PC-9 (cell line): Measurements from ENCODE around the gene CD99. TPM values are rescaled to one million over a fixed set of nuclear protein-coding genes. Genes with fewer than 3 reads are reported as not detected.
A peak's percentile ranks its signal among the peaks of the same experiment; 100 is the strongest.

Source experiments
- Bru-seq: library from RNA; stranded (reverse); fragments of 400-500 nt; gene quantifications from one replicate; lab custom pipeline; 2021; lab: Mats Ljungman, UMichigan
- BruChase-seq, 2 experiments: library from RNA; stranded (reverse); fragments of 400-500 nt; gene quantifications; one replicate each; lab custom pipeline; 2021; lab: Mats Ljungman, UMichigan
- BruUV-seq: library from RNA; stranded (reverse); fragments of 400-500 nt; replicated peaks from 2 replicates; lab custom pipeline; 2021; lab: Mats Ljungman, UMichigan
- CTCF ChIA-PET: fragments of 300-600 bp; sonication (Branson Sonifier 250); formaldehyde crosslinking; loops from one replicate; lab custom pipeline; 2022; ENCODE audit warnings: antibody characterized with exemption; lab: Charles Lee
- POLR2A ChIA-PET: fragments of 300-600 bp; sonication (Branson Sonifier 250); formaldehyde crosslinking; loops from one replicate; lab custom pipeline; 2022; ENCODE audit warnings: antibody characterized with exemption; ENCODE audit not compliant: unreplicated experiment; lab: Charles Lee
- DNase-seq, 2 experiments: peaks; one replicate each; pipeline versions ENCODE4 v3.0.0 to v3.0.0-alpha.2; 2015 to 2022; ENCODE audit warnings: mixed read lengths in 1 of 2
- H2AFZ ChIP-seq: fragments of 200-600 bp; sonication (generic); 2 replicates; pipeline ENCODE4 v1.8.1; 2017; ENCODE audit warnings: antibody characterized with exemption
- H3F3A ChIP-seq: fragments of 200-600 bp; sonication (generic); 2 replicates; pipeline ENCODE4 v1.8.1; 2017; ENCODE audit warnings: antibody characterized with exemption, mild to moderate bottlenecking, low read depth; ENCODE audit not compliant: insufficient read depth
- H3K27ac ChIP-seq: fragments of 200-600 bp; sonication (generic); 2 replicates; pipeline ENCODE4 v1.6.1; 2016; ENCODE audit warnings: mixed run types
- H3K27me3 ChIP-seq: fragments of 200-600 bp; sonication (generic); 2 replicates; pipeline ENCODE4 v1.6.1; 2016; ENCODE audit warnings: low read depth, mixed run types; ENCODE audit not compliant: insufficient read depth
- H3K36me3 ChIP-seq: fragments of 200-600 bp; sonication (generic); 2 replicates; pipeline ENCODE4 v1.6.1; 2016; ENCODE audit warnings: low read depth, mixed run types
- H3K4me1 ChIP-seq: fragments of 200-600 bp; sonication (generic); replicated peaks from 2 replicates; pipeline ENCODE4 v1.6.1; 2016; ENCODE audit warnings: mixed run types; ENCODE audit not compliant: insufficient read depth
- H3K4me2 ChIP-seq: fragments of 200-600 bp; sonication (generic); 2 replicates; pipeline ENCODE4 v1.6.1; 2017; ENCODE audit warnings: mixed run types
- H3K4me3 ChIP-seq: fragments of 200-600 bp; sonication (generic); 2 replicates; pipeline ENCODE4 v1.6.1; 2016; ENCODE audit warnings: mixed run types
- H3K79me2 ChIP-seq: fragments of 200-600 bp; sonication (generic); 2 replicates; pipeline ENCODE4 v1.6.1; 2017; ENCODE audit warnings: low read depth, mixed run types
- H3K9me2 ChIP-seq: fragments of 200-600 bp; sonication (generic); 2 replicates; pipeline ENCODE4 v1.8.1; 2017; ENCODE audit warnings: mild to moderate bottlenecking; ENCODE audit not compliant: insufficient read depth
- H3K9me3 ChIP-seq: fragments of 200-600 bp; sonication (generic); 2 replicates; pipeline ENCODE4 v1.8.1; 2016; ENCODE audit warnings: low read depth; ENCODE audit not compliant: insufficient read depth
- H4K20me1 ChIP-seq: fragments of 200-600 bp; sonication (generic); 2 replicates; pipeline ENCODE4 v1.8.1; 2017; ENCODE audit not compliant: insufficient read depth
- CTCF ChIP-seq: fragments of 200-600 bp; sonication (generic); conservative IDR thresholded peaks from 2 replicates; pipeline ENCODE4 v1.6.1; 2017; ENCODE audit warnings: mixed run types, antibody characterized with exemption, mild to moderate bottlenecking, moderate library complexity
- EZH2 ChIP-seq: fragments of 200-600 bp; sonication (generic); IDR thresholded peaks from 2 replicates; pipeline ENCODE4 v1.8.0; 2017; ENCODE audit warnings: antibody characterized with exemption, low read depth
- intact Hi-C: fragments of 100-400 bp; cut with micrococcal nuclease; formaldehyde crosslinking; loops from one replicate; pipeline ENCODE4 v1.10.0; 2022; ENCODE audit not compliant: unreplicated experiment
- long read RNA-seq: library from polyadenylated mRNA; stranded (forward); transcript quantifications from one replicate; pipeline ENCODE4 v2.0.0, GENCODE V29; 2022
- total RNA-seq: library from RNA; stranded (reverse); gene quantifications from 2 replicates; pipeline ENCODE4 v1.2.3, GENCODE V29; 2021

The CD99 gene
- total RNA-seq (159 and 203 TPM in 2 replicates), Bru-seq, nascent RNA (percentile 77 among the genes with signal in this experiment), BruChase-seq, experiment 1, labeled RNA remaining after a 2-hour chase (percentile 73 among the genes with signal in this experiment), BruChase-seq, experiment 2, labeled RNA remaining after a 6-hour chase (percentile 75 among the genes with signal in this experiment)
- long read RNA-seq, transcript CD99-212 (10 exons, 1,089 nt): minor isoform, 30 of 314 reads
- long read RNA-seq, transcript CD99-204 (9 exons, 892 nt): minor isoform, 6 of 314 reads
- long read RNA-seq, transcript CD99-205 (10 exons, 1,291 nt): major isoform, 247 of 314 reads
- long read RNA-seq, partial matches to known transcripts: 5 of 314 reads
- long read RNA-seq, other reads (novel, unspliced or antisense): 25 of 314 reads

GRCh38 chrX:2690856-2691542, at the start of gene CD99:
TSS of gene CD99 (plus strand) at chrX:2691295. CDS start at chrX:2691361, 66 bp downstream.
- ChIA-PET CTCF (no interaction called here), POLR2A (no interaction called here)
- Histone ChIP-seq H3K79me2 (peaks cover 44% of the 10 kb centered on the region), H3K9me3 (no peaks in the 10 kb centered on the region), H3K4me3 (peak within 1 kb of the TSS; percentile 86), H3K4me1 (peaks cover 21% of the 10 kb centered on the region), H3K27me3 (no peaks in the 10 kb centered on the region), H3F3A (peaks cover 18% of the 10 kb centered on the region), H4K20me1 (no peaks in the 10 kb centered on the region), H3K4me2 (peak within 1 kb of the TSS; percentile 88), H3K36me3 (peaks cover 5% of the 10 kb centered on the region), H3K9me2 (no peaks in the 10 kb centered on the region), H3K27ac (peak within 1 kb of the TSS; percentile 40; the same call in 1 of the 2 replicates), H2AFZ (peak within 1 kb of the TSS; percentile 83)
- intact Hi-C loops: loop anchor here (10.0 kb wide), 1 partner anchor 1236 kb away; the partner anchor contains the start of gene ASMTL
- TF ChIP-seq CTCF (no peak), EZH2 (no peak)
- no TSS peak for BruUV-seq
- DNase-seq: peak; percentile 61 to 78

- CTCF ChIA-PET: no interaction called here
- no peak for DNase-seq
- Histone ChIP-seq H3K4me3 (no peak overlapping the region), H3K9me2 (peaks cover 1% of the 10 kb centered on the region; the same call in 1 of the 2 replicates), H3K27ac (no peak overlapping the region), H3K4me1 (no peaks in the 10 kb centered on the region), H3K79me2 (no peaks in the 10 kb centered on the region), H2AFZ (no peak overlapping the region), H3F3A (peaks cover 9% of the 10 kb centered on the region; the same call in 1 of the 2 replicates), H3K9me3 (no peaks in the 10 kb centered on the region), H4K20me1 (no peaks in the 10 kb centered on the region), H3K27me3 (no peaks in the 10 kb centered on the region), H3K36me3 (no peaks in the 10 kb centered on the region), H3K4me2 (no peak overlapping the region)
- TF ChIP-seq EZH2 (no peak), CTCF (no peak)
- no TSS peak for BruUV-seq
- intact Hi-C loops: no loop called here
- POLR2A ChIA-PET: no interaction called here
Measured at GRCh38 chrX:2642146-2642545, 48.9 kb upstream of the CD99 start.

GRCh38 chrX:2642791-2643190, 48.3 kb upstream of the CD99 start:
- intact Hi-C loops: no loop called here
- no peak overlapping the region for H3K4me2 ChIP-seq
- no TSS peak for BruUV-seq
- H3K4me1 ChIP-seq: no peaks in the 10 kb centered on the region
- ChIA-PET CTCF (no interaction called here), POLR2A (no interaction called here)
- no peaks in the 10 kb centered on the region for H3K27me3 ChIP-seq
- H4K20me1 ChIP-seq: no peaks in the 10 kb centered on the region
- DNase-seq: no peak
- no peak overlapping the region for H2AFZ ChIP-seq
- H3K36me3 ChIP-seq: no peaks in the 10 kb centered on the region
- no peak overlapping the region for H3K4me3 ChIP-seq
- no peaks in the 10 kb centered on the region for H3K79me2 ChIP-seq
- H3K9me3 ChIP-seq: no peaks in the 10 kb centered on the region
- H3K27ac ChIP-seq: no peak overlapping the region
- H3F3A ChIP-seq: peaks cover 9% of the 10 kb centered on the region; the same call in 1 of the 2 replicates
- H3K9me2 ChIP-seq: no peaks in the 10 kb centered on the region
- TF ChIP-seq CTCF: no peak
- TF ChIP-seq EZH2: no peak
